ENCODE measurements around the gene CBLB.
A peak's percentile ranks its signal among the peaks of the same experiment; 100 is the strongest.
"Not testable (repeated sequence)": the region's sequence is repeated elsewhere in the genome, so short reads cannot be mapped to it uniquely, and the experiment has no call there.

The CBLB gene

DNA sequence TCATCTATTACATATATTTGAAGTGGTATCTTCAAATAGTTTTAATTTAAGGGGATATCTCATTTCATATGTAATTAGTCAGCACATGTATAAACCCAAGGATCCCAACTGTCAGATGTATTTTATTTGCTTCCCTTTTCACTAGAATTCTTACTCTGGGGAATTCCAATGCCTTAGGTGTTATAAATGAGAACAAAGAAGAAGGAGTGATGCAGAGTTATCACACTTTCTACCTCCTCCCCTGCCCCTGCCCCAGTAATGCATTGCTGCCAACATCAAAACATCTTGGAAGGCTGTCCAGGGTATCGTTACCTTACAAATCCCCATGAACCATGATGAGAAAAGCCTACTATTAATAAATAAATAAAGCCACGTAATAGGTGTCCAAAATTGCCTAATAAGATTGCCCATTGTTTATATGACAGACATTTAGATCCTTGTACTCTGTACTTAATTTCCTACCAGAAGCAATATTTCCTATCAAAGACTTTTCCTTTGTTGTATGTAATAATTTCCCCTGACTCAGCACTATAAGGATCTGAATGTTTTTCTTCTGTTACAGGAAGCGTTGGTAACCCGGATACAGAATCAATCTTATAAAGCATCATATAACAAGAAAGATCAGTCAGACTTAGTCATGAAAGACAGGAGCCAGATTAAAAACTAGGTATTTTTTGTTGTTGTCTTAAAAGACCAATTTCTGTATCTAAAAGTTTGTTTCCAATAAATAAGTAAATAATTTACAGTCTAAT, 38.8 kb downstream of the CBLB start:
- H3K4me1 Mint-ChIP-seq (ENCODE audit: low read depth): peaks cover 25% of the 10 kb centered on the region
- H3K4me3 Mint-ChIP-seq: no peak overlapping the region
- peaks cover 32% of the 10 kb centered on the region for H3K36me3 Mint-ChIP-seq (ENCODE audit: low read depth)
- no peaks in the 10 kb centered on the region for H3K9me3 Mint-ChIP-seq
- intact Hi-C loops (cut with micrococcal nuclease): loop anchor here (10.0 kb wide), 1 partner anchor 105 kb away; no protein-coding TSS in a partner anchor
- H3K27ac Mint-ChIP-seq: no peak overlapping the region
- H3K27me3 Mint-ChIP-seq: no peaks in the 10 kb centered on the region

DNA sequence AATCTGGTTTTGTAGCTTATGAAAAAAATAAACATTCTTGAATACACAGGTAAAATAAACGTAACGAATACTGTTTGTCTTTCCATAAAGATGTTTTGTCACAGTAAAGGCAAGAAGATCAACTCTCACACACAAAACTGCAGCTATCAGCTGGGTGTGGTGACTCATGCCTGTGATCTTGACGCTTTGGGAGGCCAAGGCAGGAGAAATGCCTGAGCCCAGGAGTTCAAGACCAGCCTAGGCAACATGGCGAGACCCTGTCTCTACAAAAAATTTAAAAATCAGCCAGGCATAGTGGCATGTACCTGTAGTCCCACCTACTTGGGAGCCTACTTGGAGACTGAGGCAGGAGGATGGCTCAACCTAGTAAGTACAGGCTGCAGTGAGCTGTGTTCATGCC, 39.6 kb downstream of the CBLB start:
- Mint-ChIP-seq H3K27me3 (no peaks in the 10 kb centered on the region), H3K27ac (no peak overlapping the region), H3K9me3 (no peaks in the 10 kb centered on the region), H3K4me3 (no peak overlapping the region), H3K4me1 (ENCODE audit: low read depth) (peaks cover 25% of the 10 kb centered on the region), H3K36me3 (ENCODE audit: low read depth) (peaks cover 24% of the 10 kb centered on the region)
- intact Hi-C loops (cut with micrococcal nuclease): no loop called here

DNA sequence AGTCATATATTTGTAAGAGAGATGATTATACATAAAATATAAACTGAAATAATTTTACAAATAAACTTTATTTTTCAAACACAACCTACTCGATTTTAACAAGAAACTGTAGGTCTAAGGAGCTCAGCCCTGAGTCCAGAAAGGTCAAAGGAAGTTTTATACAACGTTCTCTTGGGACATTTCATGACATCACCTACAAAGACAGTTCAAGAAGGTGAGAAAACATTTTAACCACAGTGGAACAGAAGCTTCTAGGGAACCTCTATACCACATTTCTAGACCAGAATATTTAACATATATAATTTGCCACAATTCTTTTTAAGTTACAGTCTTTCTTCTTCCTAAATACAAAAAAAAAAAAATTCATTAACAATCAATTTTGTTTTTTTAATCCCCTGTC, 40.1 kb downstream of the CBLB start:
- Mint-ChIP-seq H3K36me3 (ENCODE audit: low read depth) (peaks cover 28% of the 10 kb centered on the region), H3K4me3 (no peak overlapping the region), H3K27ac (no peak overlapping the region), H3K4me1 (ENCODE audit: low read depth) (peaks cover 25% of the 10 kb centered on the region), H3K9me3 (no peaks in the 10 kb centered on the region), H3K27me3 (no peaks in the 10 kb centered on the region)
- intact Hi-C loops (cut with micrococcal nuclease): no loop called here

DNA sequence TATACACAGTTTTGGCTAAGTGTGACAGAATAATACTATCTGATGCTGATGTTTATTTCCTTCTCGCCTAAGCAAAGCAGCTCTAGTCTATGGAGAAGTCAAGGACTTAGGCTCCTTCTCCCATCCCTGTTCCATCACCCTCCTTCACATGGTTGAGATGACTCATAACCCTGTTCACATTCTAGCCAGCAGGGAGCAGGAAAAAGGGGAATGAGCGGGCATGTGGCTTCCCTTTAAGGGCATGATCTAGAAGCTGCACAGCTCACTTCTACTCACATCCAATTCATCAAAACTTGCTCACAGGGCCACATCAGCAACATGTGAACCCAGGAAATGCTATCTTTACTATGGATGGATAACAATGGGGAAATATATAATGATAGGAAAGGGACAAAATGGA, 40.9 kb downstream of the CBLB start:
- no peaks in the 10 kb centered on the region for H3K27me3 Mint-ChIP-seq
- H3K4me3 Mint-ChIP-seq: no peak overlapping the region
- H3K27ac Mint-ChIP-seq: no peak overlapping the region
- peaks cover 31% of the 10 kb centered on the region for H3K36me3 Mint-ChIP-seq (ENCODE audit: low read depth)
- H3K4me1 Mint-ChIP-seq (ENCODE audit: low read depth): peaks cover 25% of the 10 kb centered on the region
- intact Hi-C loops (cut with micrococcal nuclease): no loop called here
- no peaks in the 10 kb centered on the region for H3K9me3 Mint-ChIP-seq

DNA sequence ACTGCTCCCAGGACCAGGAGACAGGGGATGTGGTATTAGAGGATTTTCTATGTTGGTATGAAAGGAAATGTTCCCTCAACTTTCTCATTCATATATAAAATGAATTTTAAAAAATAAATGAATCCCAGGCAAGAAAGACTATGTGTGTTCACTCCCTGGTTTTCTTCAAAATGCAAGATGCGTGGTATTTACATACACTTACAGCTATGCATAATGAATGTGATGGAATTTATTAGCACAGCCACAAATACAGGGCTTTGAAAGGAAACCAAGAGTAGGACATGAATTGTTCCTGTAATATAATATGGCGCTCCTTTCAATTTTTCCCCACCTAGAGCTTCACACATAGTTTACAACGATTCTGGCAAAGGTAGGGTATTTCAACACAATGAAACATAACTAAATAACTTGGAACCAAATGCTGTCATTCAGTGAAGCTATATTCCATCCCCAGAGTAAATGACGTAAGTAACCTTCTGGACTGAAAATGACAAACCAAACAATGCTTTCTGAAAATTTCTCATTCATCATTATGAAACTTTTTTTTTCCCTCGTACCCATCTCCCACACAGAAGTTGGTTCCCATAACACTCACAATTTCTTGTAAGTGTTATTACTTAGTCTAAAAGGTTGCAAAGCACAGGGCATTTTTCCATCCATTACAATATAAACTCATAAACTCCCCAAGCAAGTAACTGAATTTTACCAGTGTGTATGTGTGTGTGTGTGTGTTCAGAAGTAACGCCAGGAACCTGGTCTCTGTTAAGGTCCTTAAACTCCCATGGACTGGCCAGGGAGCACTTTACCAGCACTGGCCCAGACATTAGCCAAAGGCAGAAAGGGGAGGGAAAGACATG, 41.8 kb downstream of the CBLB start:
- peaks cover 25% of the 10 kb centered on the region for H3K4me1 Mint-ChIP-seq (ENCODE audit: low read depth)
- H3K27me3 Mint-ChIP-seq: no peaks in the 10 kb centered on the region
- intact Hi-C loops (cut with micrococcal nuclease): no loop called here
- no peaks in the 10 kb centered on the region for H3K9me3 Mint-ChIP-seq
- H3K4me3 Mint-ChIP-seq: no peak overlapping the region
- H3K27ac Mint-ChIP-seq: peak overlapping the region; percentile 50
- H3K36me3 Mint-ChIP-seq (ENCODE audit: low read depth): peaks cover 35% of the 10 kb centered on the region

DNA sequence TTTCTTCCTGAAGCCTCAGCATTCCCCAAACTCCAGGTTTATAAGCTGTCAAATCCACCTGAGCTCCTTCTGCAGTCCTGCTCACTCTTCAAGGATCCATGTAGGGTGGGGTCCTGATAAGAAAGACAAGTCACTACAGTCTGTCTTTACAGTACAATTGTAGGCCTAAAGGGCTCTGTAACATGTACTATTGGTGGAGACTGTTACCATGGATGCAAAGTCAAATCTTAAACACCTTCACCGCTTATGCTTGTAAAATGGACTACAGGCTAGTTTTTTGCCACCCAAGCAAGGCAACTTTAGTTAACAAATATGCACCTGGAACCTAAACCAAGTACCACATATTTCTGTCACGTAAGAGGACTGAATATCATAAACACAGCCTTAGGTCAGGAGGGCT, 44.7 kb downstream of the CBLB start:
- no peaks in the 10 kb centered on the region for H3K9me3 Mint-ChIP-seq
- peaks cover 26% of the 10 kb centered on the region for H3K4me1 Mint-ChIP-seq (ENCODE audit: low read depth)
- H3K27me3 Mint-ChIP-seq: no peaks in the 10 kb centered on the region
- H3K36me3 Mint-ChIP-seq (ENCODE audit: low read depth): peaks cover 32% of the 10 kb centered on the region
- no peak overlapping the region for H3K4me3 Mint-ChIP-seq
- intact Hi-C loops (cut with micrococcal nuclease): no loop called here
- no peak overlapping the region for H3K27ac Mint-ChIP-seq

DNA sequence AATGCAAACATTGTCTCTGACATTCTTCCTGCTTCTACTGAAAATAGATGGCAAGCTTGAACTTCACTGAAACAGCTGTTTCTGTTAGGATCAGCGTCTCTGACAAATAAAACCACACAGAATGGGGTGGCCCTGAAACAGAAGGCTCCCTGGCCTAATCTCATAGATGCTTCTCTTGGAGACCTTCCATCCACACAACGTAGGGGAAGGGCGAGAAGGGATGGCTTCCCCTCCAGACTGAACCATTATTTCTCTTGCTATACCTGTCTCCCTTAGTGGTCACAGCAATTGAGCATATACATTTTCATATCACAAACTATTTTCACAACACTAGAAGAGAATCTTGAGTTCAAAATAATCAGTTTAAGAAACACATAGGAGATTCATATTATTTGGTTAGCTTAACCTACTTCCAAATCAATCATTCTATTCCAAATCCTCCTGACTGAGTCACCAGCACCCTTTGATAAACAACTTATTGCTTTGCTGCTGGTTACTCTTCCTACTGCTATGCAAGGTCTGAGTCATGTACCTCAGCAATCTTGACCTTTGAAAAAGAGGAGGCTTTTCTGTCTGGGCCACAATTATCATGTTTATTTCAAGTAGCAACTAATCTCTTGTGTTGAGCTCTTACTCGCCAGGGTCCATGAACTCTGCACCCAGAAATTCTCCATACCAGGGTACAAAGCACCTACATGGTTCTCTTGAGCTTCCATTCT, 45.5 kb downstream of the CBLB start:
- Mint-ChIP-seq H3K36me3 (ENCODE audit: low read depth) (peaks cover 32% of the 10 kb centered on the region), H3K27ac (no peak overlapping the region), H3K27me3 (no peaks in the 10 kb centered on the region), H3K4me3 (no peak overlapping the region), H3K4me1 (ENCODE audit: low read depth) (peaks cover 26% of the 10 kb centered on the region), H3K9me3 (no peaks in the 10 kb centered on the region)
- intact Hi-C loops (cut with micrococcal nuclease): no loop called here

DNA sequence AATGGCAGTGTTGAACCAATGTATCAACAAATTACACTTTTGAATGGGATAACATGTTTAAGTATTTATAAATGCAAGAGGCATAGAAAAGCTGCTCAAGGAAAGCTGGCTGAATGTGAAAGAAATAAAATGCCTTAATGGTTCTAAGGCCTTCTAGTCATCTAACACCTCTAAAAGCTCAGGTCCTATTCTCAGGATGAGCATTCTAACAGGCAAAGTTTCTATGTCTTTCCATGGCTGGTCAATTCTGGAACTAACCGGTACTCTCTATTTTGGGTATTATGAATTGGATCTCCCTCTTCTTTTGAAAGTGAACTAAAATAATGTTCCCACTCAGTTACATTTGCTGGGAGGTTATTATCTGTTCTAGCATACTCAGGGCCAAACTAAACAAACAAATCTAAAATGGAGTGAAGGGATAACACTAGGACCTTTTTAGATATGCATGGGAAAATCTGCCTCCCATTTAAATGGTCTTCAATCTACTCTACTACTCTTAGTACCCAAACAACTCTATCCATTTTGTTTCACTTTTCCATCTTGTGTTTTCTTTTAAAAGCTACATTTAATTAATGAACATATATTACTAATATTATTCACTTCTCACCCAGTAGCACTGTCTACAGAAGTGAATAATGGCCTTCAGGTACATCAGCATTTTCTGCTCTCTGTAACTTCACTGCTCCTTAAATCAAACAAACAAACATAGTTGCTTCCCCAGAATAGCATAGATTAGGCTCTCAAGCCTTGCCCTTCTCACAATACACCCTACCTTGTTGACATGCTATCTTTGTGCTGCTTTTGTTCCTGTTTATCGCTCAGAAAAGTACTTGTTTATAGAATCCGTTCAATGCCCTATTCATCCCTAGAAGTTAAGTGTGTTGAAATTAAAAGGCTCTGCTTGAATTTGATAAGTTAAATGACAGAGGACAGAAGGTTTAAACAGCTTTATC, 46.4 kb downstream of the CBLB start:
- Mint-ChIP-seq H3K4me1 (ENCODE audit: low read depth) (peaks cover 19% of the 10 kb centered on the region), H3K27ac (no peak overlapping the region), H3K27me3 (no peaks in the 10 kb centered on the region), H3K4me3 (no peak overlapping the region), H3K36me3 (ENCODE audit: low read depth) (peaks cover 30% of the 10 kb centered on the region), H3K9me3 (no peaks in the 10 kb centered on the region)
- intact Hi-C loops (cut with micrococcal nuclease): no loop called here

DNA sequence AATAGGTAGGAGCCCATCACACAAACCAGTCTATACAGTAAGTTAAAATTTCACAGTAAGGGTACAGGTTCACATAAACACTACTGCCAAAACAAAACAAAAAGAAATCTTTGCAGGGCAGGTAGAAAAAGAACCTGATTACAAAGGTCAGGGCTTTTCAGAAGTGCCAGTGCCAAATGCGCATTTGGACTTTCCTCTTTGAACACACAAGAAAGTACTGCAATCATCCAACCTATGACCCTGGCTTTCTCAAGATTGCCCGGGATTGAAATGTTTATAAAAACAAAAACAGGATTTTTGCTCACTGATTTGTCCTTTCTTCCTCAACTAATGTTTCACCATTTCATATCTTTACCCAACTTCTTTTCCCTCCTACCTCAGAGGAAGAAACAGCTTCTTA, 47.4 kb downstream of the CBLB start:
- intact Hi-C loops (cut with micrococcal nuclease): no loop called here
- Mint-ChIP-seq H3K36me3 (ENCODE audit: low read depth) (peaks cover 25% of the 10 kb centered on the region), H3K27ac (no peak overlapping the region), H3K4me1 (ENCODE audit: low read depth) (peaks cover 23% of the 10 kb centered on the region), H3K4me3 (no peak overlapping the region), H3K27me3 (no peaks in the 10 kb centered on the region), H3K9me3 (no peaks in the 10 kb centered on the region)

DNA sequence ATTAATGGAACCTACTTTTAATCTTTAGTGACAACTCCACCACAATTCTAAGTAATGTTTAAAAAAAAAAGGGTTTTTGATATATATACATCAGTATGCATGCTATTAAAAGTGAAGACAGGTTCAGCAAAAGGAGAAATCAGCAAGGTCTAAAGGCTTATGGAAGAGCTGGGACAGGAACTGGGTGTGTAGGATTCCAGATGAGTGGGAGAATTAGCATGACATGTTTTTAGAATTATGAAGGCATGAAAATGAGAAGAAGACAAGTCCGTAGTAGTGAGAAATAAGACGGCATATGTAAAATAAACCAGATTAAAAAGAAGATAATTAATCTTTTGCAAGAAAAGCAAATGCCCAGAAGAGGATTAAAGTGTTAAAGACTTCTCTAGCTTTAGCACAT, 52.0 kb downstream of the CBLB start:
- H3K27me3 Mint-ChIP-seq: no peaks in the 10 kb centered on the region
- no peak overlapping the region for H3K27ac Mint-ChIP-seq
- no peak overlapping the region for H3K4me3 Mint-ChIP-seq
- intact Hi-C loops (cut with micrococcal nuclease): no loop called here
- peaks cover 29% of the 10 kb centered on the region for H3K4me1 Mint-ChIP-seq (ENCODE audit: low read depth)
- H3K36me3 Mint-ChIP-seq (ENCODE audit: low read depth): peaks cover 29% of the 10 kb centered on the region
- H3K9me3 Mint-ChIP-seq: no peaks in the 10 kb centered on the region

DNA sequence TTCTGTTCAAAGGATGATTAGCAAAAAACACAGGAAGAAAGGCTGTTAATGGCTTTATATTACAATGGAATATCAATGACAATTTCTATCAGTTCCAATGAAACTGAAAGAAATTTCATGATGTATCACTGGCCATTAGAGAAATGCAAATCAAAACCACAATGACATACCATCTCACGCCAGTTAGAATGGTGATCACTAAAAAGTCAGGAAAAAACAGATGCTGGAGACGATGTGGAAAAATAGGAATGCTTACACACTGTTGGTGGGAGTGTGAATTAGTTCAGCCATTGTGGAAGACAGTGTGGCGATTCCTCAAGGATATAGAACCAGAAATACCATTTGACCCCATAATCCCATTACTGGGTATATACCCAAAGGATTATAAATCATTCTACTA, 53.5 kb downstream of the CBLB start:
- intact Hi-C loops (cut with micrococcal nuclease); H3K27ac Mint-ChIP-seq; H3K4me3 Mint-ChIP-seq; H3K27me3 Mint-ChIP-seq; H3K9me3 Mint-ChIP-seq: not testable (repeated sequence)
- H3K36me3 Mint-ChIP-seq (ENCODE audit: low read depth): peaks cover 25% of the 10 kb centered on the region
- H3K4me1 Mint-ChIP-seq (ENCODE audit: low read depth): peaks cover 26% of the 10 kb centered on the region

DNA sequence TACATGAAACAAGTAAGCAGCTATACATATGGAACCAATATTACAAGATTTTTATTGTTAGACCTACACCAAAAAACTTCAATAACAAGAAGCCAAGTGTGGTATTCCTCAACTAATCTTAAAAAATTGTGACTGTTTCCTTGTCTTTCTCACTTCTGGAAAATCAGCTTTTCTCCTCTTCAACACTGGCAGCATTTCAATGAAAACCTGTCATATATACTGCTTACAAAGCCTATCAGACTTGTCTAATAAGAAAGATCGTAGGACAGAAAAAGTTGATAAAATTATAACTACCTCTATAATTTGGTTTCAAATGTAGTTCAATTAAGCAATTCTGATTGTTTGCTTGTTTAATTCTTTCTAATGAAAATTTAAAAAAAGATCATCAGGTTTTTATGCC, 55.1 kb downstream of the CBLB start:
- Mint-ChIP-seq H3K27me3 (no peaks in the 10 kb centered on the region), H3K36me3 (ENCODE audit: low read depth) (peaks cover 25% of the 10 kb centered on the region), H3K9me3 (no peaks in the 10 kb centered on the region), H3K27ac (no peak overlapping the region), H3K4me3 (no peak overlapping the region), H3K4me1 (ENCODE audit: low read depth) (peaks cover 22% of the 10 kb centered on the region)
- intact Hi-C loops (cut with micrococcal nuclease): no loop called here

DNA sequence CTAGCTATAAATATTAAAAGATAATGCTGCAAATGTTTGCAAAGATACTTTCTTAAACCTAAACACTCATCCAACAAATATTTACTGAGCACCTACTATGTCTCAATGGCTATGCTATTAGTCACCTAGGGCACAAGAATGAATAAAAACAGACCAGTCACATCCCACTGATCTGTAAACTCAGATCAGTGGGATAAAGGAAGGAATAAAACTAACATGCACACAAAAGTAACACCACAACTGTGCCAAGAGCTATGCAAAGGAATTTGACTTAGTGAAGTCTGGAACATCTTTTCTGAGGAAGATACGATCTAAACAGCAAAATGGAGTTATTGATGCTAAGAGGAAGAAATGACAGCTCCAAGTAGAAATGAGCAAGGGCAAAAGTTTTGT, 56.6 kb downstream of the CBLB start:
- Mint-ChIP-seq H3K9me3 (no peaks in the 10 kb centered on the region), H3K36me3 (ENCODE audit: low read depth) (peaks cover 25% of the 10 kb centered on the region), H3K27ac (no peak overlapping the region), H3K4me1 (ENCODE audit: low read depth) (peaks cover 20% of the 10 kb centered on the region), H3K27me3 (no peaks in the 10 kb centered on the region), H3K4me3 (no peak overlapping the region)
- intact Hi-C loops (cut with micrococcal nuclease): no loop called here
